ENCODE results near the gene TLE5. TPM values are rescaled to one million over a fixed set of nuclear protein-coding genes. Genes with fewer than 3 reads are reported as not detected.

The TLE5 gene, protein sequence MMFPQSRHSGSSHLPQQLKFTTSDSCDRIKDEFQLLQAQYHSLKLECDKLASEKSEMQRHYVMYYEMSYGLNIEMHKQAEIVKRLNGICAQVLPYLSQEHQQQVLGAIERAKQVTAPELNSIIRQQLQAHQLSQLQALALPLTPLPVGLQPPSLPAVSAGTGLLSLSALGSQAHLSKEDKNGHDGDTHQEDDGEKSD
- 598 and 603 TPM in 2 replicates for total RNA-seq

DNA sequence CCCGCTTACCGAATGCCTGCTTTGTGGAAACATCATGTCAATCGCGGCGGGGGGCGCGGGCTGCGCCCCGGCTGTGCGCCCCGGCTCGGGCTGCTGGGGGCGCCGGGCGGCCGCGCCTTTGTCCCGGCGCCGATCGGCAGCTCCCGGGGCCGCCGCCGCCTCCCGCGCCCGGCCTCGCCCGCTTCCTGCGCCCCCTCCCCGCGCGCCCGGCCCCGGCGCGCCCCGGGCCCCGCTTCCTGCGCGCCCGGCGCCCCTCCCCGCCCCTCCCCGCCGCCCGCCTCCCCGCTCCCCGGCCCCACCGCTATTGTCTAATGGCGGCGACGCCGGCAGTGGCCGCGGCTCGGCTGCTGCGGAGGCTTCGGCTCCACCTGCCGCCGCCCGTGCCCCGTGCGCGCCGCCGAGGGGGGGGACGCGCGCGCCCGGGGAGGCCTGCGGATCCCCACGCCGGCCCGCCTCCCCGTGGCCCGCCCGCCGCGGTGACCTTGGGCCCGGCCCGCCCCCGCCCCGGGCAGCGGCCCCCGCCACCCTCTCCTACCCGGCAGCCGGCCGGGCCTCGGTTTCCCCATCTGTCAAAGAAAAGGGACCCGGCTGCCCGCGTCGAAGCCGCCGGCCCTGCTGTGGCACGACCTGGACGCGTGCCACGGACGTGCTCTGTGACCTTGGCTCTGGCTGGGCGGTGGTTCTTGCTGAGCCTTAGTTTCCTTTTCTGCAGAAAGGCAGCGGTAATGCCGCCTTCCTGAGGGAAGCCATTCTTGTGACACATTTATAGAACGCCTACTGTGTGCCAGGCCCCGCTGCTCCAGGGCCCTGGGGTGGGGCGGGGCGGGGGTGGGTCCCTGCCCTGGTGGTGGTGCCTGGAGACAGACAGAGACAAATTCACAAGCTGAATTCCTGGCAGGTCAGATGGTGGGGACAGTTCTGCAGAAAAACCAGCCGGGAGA, at the start of gene TLE5:
TLE5 (minus strand) TSS at position 331 of the 941 bp plus-strand sequence; CDS start at position 36, 295 bp downstream.
- intact Hi-C loops (cut with micrococcal nuclease) = loop anchor here (1.0 to 10.0 kb wide), 3 partner anchors 85 to 442 kb away; partner anchors contain the start of genes DOHH, FZR1 and TLE6

GRCh38 chr19:3111586-3112247, 49.4 kb upstream of the TLE5 start:
- intact Hi-C loops (cut with micrococcal nuclease) = no loop called here

DNA sequence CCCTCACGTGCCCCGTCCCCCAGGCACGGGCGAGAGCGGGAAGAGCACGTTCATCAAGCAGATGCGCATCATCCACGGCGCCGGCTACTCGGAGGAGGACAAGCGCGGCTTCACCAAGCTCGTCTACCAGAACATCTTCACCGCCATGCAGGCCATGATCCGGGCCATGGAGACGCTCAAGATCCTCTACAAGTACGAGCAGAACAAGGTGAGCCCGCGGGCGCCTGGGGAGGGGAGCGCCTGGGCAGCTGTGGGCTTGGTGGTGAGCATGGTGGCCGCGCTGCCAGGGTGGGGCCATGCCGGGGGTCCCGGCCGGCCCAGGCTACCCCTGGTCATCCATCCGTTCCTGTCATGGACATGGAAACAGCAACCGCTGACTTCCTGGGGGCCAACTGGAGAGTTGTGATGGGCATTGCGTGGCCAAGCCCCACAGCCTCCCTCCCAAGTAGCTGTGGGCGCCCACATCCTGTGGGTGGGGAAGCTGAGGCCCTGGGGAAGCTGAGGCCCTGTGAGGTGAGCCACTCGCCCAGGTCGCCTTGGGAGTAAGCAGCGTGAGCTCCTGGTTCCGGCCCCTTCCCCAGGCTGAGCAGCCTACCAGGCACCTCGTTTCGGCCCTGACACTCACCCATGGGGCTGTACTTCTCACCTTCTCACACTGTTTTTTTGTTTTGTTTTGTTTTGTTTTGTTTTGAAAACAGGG, 48.0 kb upstream of the TLE5 start:
- intact Hi-C loops (cut with micrococcal nuclease) = no loop called here

DNA sequence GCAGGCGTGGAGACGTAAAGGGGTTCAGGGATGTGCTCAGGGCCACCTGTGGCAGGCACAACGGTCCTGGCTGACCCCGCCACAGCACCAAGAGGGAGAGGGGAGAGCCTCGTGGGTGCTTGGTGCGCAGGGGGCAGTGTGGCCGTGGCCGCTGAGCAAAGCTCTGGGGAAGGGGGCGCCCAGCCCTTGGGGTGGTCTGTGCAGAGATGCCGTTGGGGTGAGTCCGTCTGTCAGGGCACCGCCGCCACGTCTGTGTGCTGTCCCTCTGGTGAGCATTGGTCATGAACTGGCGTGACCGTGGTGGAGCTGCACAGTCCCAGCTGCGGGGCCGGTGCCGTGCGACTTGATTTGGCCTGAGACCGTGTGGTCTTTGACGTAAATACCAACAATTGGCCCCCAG, 47.2 kb upstream of the TLE5 start:
- intact Hi-C loops (cut with micrococcal nuclease) = loop anchor here (5.0 kb wide), 1 partner anchor 462 kb away; no protein-coding TSS in a partner anchor

GRCh38 chr19:3108775-3109174, 46.5 kb upstream of the TLE5 start:
- intact Hi-C loops (cut with micrococcal nuclease) = loop anchor here (1.0 to 5.0 kb wide), 3 partner anchors 32 to 461 kb away; no protein-coding TSS in a partner anchor

- intact Hi-C loops (cut with micrococcal nuclease) = loop anchor here (1.0 to 5.0 kb wide), 3 partner anchors 31 to 460 kb away; no protein-coding TSS in a partner anchor
Observed at GRCh38 chr19:3107658-3108057, 45.4 kb upstream of the TLE5 start.

DNA sequence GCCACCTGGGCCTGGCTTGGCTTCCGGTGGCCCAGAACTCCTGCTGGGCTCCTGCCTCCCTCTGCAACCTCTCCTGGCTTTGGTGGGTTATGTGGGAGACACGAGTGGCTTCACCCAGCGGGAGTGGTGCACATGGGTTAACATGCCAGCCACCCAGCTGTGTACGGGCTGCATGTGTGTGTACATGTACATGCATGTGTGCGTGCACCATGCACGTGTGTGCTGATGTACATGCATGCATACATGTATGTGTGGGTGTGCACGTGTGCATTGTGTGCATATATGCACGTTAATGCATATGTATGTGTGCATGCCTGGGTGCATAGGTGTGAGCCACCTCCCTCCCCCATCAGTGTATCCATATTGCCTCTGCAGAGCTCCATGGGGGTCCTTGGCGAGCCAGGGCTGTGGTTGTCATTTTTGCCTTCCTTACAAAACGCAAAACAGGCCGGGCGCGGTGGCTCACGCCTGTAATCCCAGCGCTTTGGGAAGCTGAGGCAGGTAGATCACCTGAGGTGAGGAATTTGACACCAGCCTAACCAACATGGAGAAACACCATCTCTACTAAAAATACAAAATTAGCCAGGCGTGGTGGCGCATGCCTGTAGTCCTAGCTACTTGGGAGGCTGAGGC, 44.3 kb upstream of the TLE5 start:
- intact Hi-C loops (cut with micrococcal nuclease) = loop anchor here (5.0 kb wide), 1 partner anchor 459 kb away; no protein-coding TSS in a partner anchor

- intact Hi-C loops (cut with micrococcal nuclease) = loop anchor here (5.0 kb wide), 1 partner anchor 459 kb away; no protein-coding TSS in a partner anchor
Observed at GRCh38 chr19:3105641-3106508, 43.6 kb upstream of the TLE5 start.

- intact Hi-C loops (cut with micrococcal nuclease) = loop anchor here (1.0 to 5.0 kb wide), 4 partner anchors 28 to 153 kb away; partner anchors contain the start of gene TLE6
Observed at GRCh38 chr19:3104708-3104983, 42.4 kb upstream of the TLE5 start.

DNA sequence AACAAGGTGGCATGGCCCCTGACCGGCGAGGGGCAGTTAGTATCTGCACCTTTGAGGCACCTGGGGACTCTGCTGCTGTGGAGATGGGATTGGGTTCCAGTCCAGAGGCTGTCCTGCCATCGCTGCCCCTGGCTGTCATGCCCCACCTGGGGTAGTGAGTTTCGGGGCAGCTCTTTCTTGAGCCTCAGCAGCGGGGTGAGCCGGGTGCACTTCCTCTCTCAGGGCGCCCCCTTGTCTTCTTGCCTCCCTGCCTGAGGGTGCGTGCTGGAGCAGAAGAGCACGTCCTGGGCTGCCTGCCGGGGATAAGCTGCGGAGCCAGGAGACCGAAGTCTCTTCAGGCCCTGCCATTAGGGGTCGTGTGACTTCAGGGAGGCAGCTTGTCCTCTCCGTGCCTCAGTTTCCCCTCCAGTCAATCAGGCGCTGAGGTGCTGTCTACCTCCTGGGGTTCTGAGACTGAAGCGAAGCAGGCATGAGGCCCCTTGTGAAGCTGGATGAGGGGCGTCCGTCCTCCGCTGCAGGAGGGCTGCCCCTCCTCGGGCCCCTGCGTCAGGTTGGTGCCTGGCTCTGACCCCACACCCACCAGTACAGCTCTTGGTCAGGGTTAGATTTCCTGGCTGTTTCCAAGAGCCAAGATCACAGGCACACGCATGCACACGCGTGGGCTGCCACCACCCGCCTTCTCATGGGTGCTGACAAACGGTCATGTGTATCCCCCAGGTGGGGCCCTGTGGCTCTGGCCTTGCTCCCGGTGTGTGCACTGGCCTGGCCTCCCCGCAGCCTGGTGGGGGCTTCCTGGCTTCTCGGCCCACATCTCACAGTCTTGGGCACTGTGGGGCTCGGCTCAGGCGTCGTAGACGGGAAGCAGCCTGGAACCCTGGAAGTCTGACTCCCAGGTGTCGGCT, 40.2 kb upstream of the TLE5 start:
- intact Hi-C loops (cut with micrococcal nuclease) = loop anchor here (5.0 kb wide), 1 partner anchor 125 kb away; the partner anchor contains the start of gene TLE6

DNA sequence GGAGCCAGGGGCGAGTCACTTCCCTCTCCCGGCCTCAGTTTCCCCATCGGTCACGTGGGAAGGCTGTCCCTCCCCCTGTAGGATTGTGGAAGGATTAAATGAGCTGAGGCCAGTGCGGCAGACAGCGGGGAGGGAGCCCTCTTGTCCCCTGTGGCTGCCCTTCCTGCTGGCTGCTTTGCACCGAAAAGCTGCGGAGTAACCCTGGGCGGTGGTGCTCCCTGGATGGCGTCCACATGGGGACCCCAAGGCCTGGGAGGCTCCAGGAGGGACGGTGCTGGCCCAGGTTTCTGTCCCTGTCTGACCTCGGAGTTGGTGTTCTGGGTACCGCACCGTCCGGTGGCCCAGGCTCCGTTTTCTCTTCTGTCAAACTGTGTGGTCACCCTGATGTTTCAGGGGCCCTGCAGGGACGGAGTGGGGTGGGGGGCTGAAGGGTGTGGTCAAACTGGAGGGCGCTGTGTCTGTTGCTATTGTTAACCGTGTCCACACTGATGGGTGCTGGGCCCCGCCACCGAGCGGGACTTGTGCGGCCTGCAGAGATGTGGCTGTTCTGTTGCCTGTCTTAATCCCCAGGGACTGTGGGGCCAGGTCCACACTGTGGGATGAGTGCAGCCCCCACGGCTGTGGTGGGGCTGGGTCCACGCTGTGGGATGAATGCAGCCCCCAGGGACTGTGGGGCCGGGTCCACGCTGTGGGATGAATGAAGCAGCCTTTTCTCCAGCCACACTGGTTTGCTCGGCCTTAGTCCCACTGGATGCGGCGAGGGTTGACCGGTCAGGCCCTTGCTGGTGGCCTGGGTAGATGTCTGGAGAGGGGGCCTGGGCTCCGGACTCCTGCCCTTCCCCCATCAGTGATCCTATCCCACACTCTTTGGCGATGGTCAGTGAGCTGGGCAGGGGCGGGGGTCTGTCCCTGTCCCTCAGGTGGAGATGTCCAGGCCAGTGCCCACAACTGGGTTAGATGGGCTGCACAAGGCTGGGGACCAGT, 38.7 kb upstream of the TLE5 start:
- intact Hi-C loops (cut with micrococcal nuclease) = loop anchor here (5.0 kb wide), 1 partner anchor 124 kb away; the partner anchor contains the start of gene TLE6

GRCh38 chr19:3100331-3100730, 38.0 kb upstream of the TLE5 start:
- intact Hi-C loops (cut with micrococcal nuclease) = loop anchor here (5.0 kb wide), 1 partner anchor 123 kb away; the partner anchor contains the start of gene TLE6

DNA sequence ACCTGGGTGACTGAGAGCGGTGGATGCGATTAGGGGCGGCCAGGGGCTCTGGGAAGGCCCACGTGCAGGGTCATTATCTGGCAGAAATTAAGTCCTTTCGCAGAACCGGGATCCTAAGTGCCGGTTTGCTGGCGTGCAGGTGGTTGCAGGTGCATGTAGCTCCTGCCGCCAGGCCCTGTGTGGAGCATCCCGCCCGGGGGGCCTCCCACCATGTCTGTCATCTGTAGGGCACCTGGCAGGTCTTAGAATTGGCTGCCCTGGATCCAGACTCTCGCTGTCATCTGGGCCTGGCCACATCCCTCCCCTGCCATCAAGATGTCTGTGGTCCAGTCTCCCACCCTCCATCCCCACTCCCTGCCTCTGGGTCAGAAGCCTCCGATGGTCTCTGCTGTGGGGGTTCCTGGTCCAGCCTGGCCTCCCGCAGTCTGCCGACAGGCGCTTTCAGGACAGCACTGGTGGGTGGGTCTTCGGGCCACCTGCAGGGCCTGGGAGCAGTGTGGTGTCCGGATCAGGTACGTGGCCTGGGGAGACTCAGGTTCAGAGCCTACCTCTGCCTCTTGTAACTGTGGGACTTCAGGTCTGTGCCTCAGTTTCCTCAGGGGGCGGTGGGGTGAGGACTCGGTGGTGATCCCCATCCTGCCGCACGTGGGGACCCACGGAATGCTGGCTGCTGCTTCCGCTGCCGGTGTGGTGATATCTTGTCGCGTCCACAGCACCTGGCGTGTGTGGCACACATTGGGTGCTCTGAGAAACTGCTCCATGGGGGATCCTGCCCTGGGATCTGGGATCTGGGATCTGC, 37.3 kb upstream of the TLE5 start:
- intact Hi-C loops (cut with micrococcal nuclease) = loop anchor here (5.0 kb wide), 1 partner anchor 122 kb away; the partner anchor contains the start of gene TLE6

- intact Hi-C loops (cut with micrococcal nuclease) = no loop called here
Observed at GRCh38 chr19:3098515-3099346, 36.4 kb upstream of the TLE5 start.

GRCh38 chr19:3098141-3098514, 35.8 kb upstream of the TLE5 start:
- intact Hi-C loops (cut with micrococcal nuclease) = no loop called here
